ENCODE measurements around the gene NAB1. TPM values are rescaled to one million over a fixed set of nuclear protein-coding genes. Genes with fewer than 3 reads are reported as not detected.

Gene NAB1
- total RNA-seq, 4 donors from 2014 or later: 34.3 to 63.9 (median 38.4) TPM

GRCh38 chr2:190717764-190718651 is 69.1 kb downstream of the NAB1 start:
- Histone ChIP-seq H3K27me3 (no peaks in the 10 kb centered on the region), H3K27ac (no peak overlapping the region), H3K4me1 (no peaks in the 10 kb centered on the region), H3K4me3 (no peak overlapping the region), H3K36me3 (no peaks in the 10 kb centered on the region), H3K9me3 (no peaks in the 10 kb centered on the region)
- TF ChIP-seq POLR2AphosphoS5 (IDR thresholded peaks at IDR 0.05) (no peak), POLR2A (IDR thresholded peaks at IDR 0.05) (no peak), EP300 (IDR thresholded peaks at IDR 0.05; ENCODE audit: low read depth) (no peak), CTCF (IDR thresholded peaks at IDR 0.05) (no peak)
- in situ Hi-C loops (cut with MboI; ENCODE audit: low pct_ligation_motif_present in 1 of 4, low pct_unique_long_range_greater_than_20kb in 1 of 4, low sequenced_read_pairs in 3 of 4) (no loop called here), intact Hi-C loops (cut with DNase I; ENCODE audit: low total_unique reads) (no loop called here)
- no peak for DNase-seq
- WGBS, 2 donors (ENCODE audit: low coverage in 1 of 2): 84 to 100% methylated on average over 4 to 15 of the region's 15 CpGs

- intact Hi-C loops (cut with DNase I; ENCODE audit: low total_unique reads): no loop called here
- WGBS, 2 donors (ENCODE audit: low coverage in 1 of 2): 30 to 45% methylated on average over 4 to 7 of the region's 7 CpGs
- no peak for TF ChIP-seq CTCF (IDR thresholded peaks at IDR 0.05)
- no peak for TF ChIP-seq POLR2A (IDR thresholded peaks at IDR 0.05)
- no peak for TF ChIP-seq EP300 (IDR thresholded peaks at IDR 0.05; ENCODE audit: low read depth)
- peak in 1 of 3 donors; percentile 37 for TF ChIP-seq POLR2AphosphoS5 (IDR thresholded peaks at IDR 0.05)
- peak; percentile 13 for DNase-seq
- no peaks in the 10 kb centered on the region for H3K27me3 ChIP-seq
- in situ Hi-C loops (cut with MboI; ENCODE audit: low pct_ligation_motif_present in 1 of 4, low pct_unique_long_range_greater_than_20kb in 1 of 4, low sequenced_read_pairs in 3 of 4): no loop called here
- H3K4me3 ChIP-seq: no peak overlapping the region
- no peak overlapping the region for H3K27ac ChIP-seq
- H3K9me3 ChIP-seq: no peaks in the 10 kb centered on the region
- H3K36me3 ChIP-seq: no peaks in the 10 kb centered on the region
- H3K4me1 ChIP-seq: no peaks in the 10 kb centered on the region
Observed at GRCh38 chr2:190718652-190719526, 70.0 kb downstream of the NAB1 start.

GRCh38 chr2:190720276-190720675 is 71.4 kb downstream of the NAB1 start:
- WGBS, 2 donors (ENCODE audit: low coverage in 1 of 2): 72 to 85% methylated on average over 3 to 6 of the region's 6 CpGs
- in situ Hi-C loops (cut with MboI; ENCODE audit: low pct_ligation_motif_present in 1 of 4, low pct_unique_long_range_greater_than_20kb in 1 of 4, low sequenced_read_pairs in 3 of 4): no loop called here
- Histone ChIP-seq H3K9me3 (no peaks in the 10 kb centered on the region), H3K27me3 (no peaks in the 10 kb centered on the region), H3K27ac (no peak overlapping the region), H3K4me1 (no peaks in the 10 kb centered on the region), H3K4me3 (no peak overlapping the region), H3K36me3 (no peaks in the 10 kb centered on the region)
- intact Hi-C loops (cut with DNase I; ENCODE audit: low total_unique reads): no loop called here
- TF ChIP-seq POLR2AphosphoS5 (IDR thresholded peaks at IDR 0.05) (no peak), POLR2A (IDR thresholded peaks at IDR 0.05) (no peak), EP300 (IDR thresholded peaks at IDR 0.05; ENCODE audit: low read depth) (no peak), CTCF (IDR thresholded peaks at IDR 0.05) (no peak)
- DNase-seq: no peak

GRCh38 chr2:190720691-190721090 is 71.8 kb downstream of the NAB1 start:
- no peak for DNase-seq
- WGBS, 2 donors (ENCODE audit: low coverage in 1 of 2): 50 to 69% methylated on average over 1 of the region's 1 CpG
- no peaks in the 10 kb centered on the region for H3K36me3 ChIP-seq
- H3K4me3 ChIP-seq: no peak overlapping the region
- in situ Hi-C loops (cut with MboI; ENCODE audit: low pct_ligation_motif_present in 1 of 4, low pct_unique_long_range_greater_than_20kb in 1 of 4, low sequenced_read_pairs in 3 of 4) (no loop called here), intact Hi-C loops (cut with DNase I; ENCODE audit: low total_unique reads) (no loop called here)
- TF ChIP-seq POLR2A (IDR thresholded peaks at IDR 0.05): no peak
- no peak for TF ChIP-seq POLR2AphosphoS5 (IDR thresholded peaks at IDR 0.05)
- TF ChIP-seq CTCF (IDR thresholded peaks at IDR 0.05): no peak
- TF ChIP-seq EP300 (IDR thresholded peaks at IDR 0.05; ENCODE audit: low read depth): no peak
- H3K27ac ChIP-seq: no peak overlapping the region
- H3K4me1 ChIP-seq: no peaks in the 10 kb centered on the region
- no peaks in the 10 kb centered on the region for H3K27me3 ChIP-seq
- no peaks in the 10 kb centered on the region for H3K9me3 ChIP-seq

Measured in transverse colon (tissue), 4 donors.